Caco-2 (cell line): ENCODE results near the gene PRR13. TPM values are rescaled to one million over a fixed set of nuclear protein-coding genes. Genes with fewer than 3 reads are reported as not detected.
"Not testable (repeated sequence)": the region's sequence is repeated elsewhere in the genome, so short reads cannot be mapped to it uniquely, and the experiment has no call there.

Source experiments
- BruUV-seq: library from RNA; stranded (reverse); fragments of 400-500 nt; replicated peaks from 2 replicates; lab custom pipeline; 2021; lab: Mats Ljungman, UMichigan
- CTCF ChIA-PET: fragments of 300-600 bp; sonication (Branson Sonifier 250); formaldehyde crosslinking; loops from one replicate; lab custom pipeline; 2022; ENCODE audit warnings: antibody characterized with exemption; lab: Charles Lee
- POLR2A ChIA-PET: fragments of 300-600 bp; sonication (Branson Sonifier 250); formaldehyde crosslinking; loops from one replicate; lab custom pipeline; 2022; ENCODE audit warnings: antibody characterized with exemption; lab: Charles Lee
- DNase-seq, 2 experiments: peaks; one replicate each; pipeline versions ENCODE4 v3.0.0 to v3.0.0-alpha.2; 2020 to 2022
- H3K27me3 ChIP-seq: replicated peaks from 2 replicates; pipeline ENCODE4 v1.6.0; 2011; ENCODE audit warnings: low read length; ENCODE audit not compliant: control insufficient read depth, insufficient read depth
- H3K36me3 ChIP-seq: 2 replicates; pipeline ENCODE4 v1.5.1; 2011; ENCODE audit warnings: low read length; ENCODE audit not compliant: control insufficient read depth, insufficient read depth
- H3K4me1 ChIP-seq: fragments of 250-450 bp; sonication (Bioruptor Pico); 2 replicates; pipeline ENCODE4 v1.5.1; 2020; ENCODE audit warnings: mild to moderate bottlenecking
- H3K4me3 ChIP-seq: 2 replicates; pipeline ENCODE4 v1.5.1; 2011; ENCODE audit warnings: low read depth, mild to moderate bottlenecking, control low read depth, low read length
- H3K9me3 ChIP-seq: fragments of 250-450 bp; sonication (Bioruptor Pico); 2 replicates; pipeline ENCODE4 v1.5.1; 2020; ENCODE audit warnings: mild to moderate bottlenecking, moderate library complexity
- H3K27ac Mint-ChIP-seq: one replicate; pipeline ENCODE4 v1.8.0; 2022; ENCODE audit warnings: mixed read lengths; ENCODE audit not compliant: unreplicated experiment
- H3K27me3 Mint-ChIP-seq: one replicate; pipeline ENCODE4 v1.8.0; 2022; ENCODE audit warnings: mixed read lengths; ENCODE audit not compliant: insufficient read depth, unreplicated experiment
- H3K36me3 Mint-ChIP-seq: one replicate; pipeline ENCODE4 v1.8.0; 2022; ENCODE audit warnings: mild to moderate bottlenecking, mixed read lengths; ENCODE audit not compliant: insufficient read depth, unreplicated experiment
- H3K4me1 Mint-ChIP-seq: one replicate; pipeline ENCODE4 v1.8.0; 2022; ENCODE audit warnings: low read depth, mixed read lengths; ENCODE audit not compliant: unreplicated experiment
- H3K4me3 Mint-ChIP-seq: one replicate; pipeline ENCODE4 v1.8.0; 2022; ENCODE audit warnings: mild to moderate bottlenecking, moderate library complexity, mixed read lengths; ENCODE audit not compliant: unreplicated experiment
- H3K9me3 Mint-ChIP-seq: one replicate; pipeline ENCODE4 v1.8.0; 2022; ENCODE audit warnings: mixed read lengths; ENCODE audit not compliant: unreplicated experiment
- CTCF ChIP-seq, 2 experiments: fragments of 200-600 bp in 1 of 2; IDR thresholded peaks; 1 replicate in 1 of 2; 2 replicates in 1 of 2; pipeline versions ENCODE4 v1.5.1 to v1.8.0; 2011 to 2022; ENCODE audit warnings: antibody characterized with exemption in 1 of 2, control low read depth in 1 of 2, inconsistent platforms in 1 of 2, low read depth in 1 of 2, low read length in 1 of 2, mild to moderate bottlenecking in 1 of 2, moderate library complexity in 1 of 2; ENCODE audit not compliant: insufficient read depth in 1 of 2, severe bottlenecking in 1 of 2, unreplicated experiment in 1 of 2
- intact Hi-C: fragments of 100-400 bp; cut with micrococcal nuclease; formaldehyde crosslinking; loops from one replicate; pipeline ENCODE4 v1.10.0; 2022; ENCODE audit not compliant: unreplicated experiment
- total RNA-seq: library from RNA; stranded (reverse); gene quantifications from 2 replicates; pipeline ENCODE4 v1.2.3, GENCODE V29; 2022

Gene PRR13
- total RNA-seq, 1 experiment from 2014 or later: 400 TPM

- intact Hi-C loops: no loop called here
- ChIA-PET CTCF (interaction anchor here (0.6 to 1.5 kb wide), 5 partner anchors 66 to 651 kb away, joined by 4 to 6 read pairs (median 5); partner anchors contain the start of gene AAAS), POLR2A (interaction anchor here (0.5 to 0.7 kb wide), 2 partner anchors 55 to 275 kb away, joined by 3 to 5 read pairs; no protein-coding TSS in a partner anchor)
- DNase-seq: no peak
- TF ChIP-seq CTCF (IDR thresholded peaks at IDR 0.05; ENCODE audit: insufficient read depth in 1 of 2, low read depth in 1 of 2, low read length in 1 of 2, severe bottlenecking in 1 of 2, unreplicated experiment in 1 of 2): no peak
- Histone ChIP-seq H3K9me3 (no peaks in the 10 kb centered on the region), H3K4me1 (peaks cover 12% of the 10 kb centered on the region), H3K27me3 (no peaks in the 10 kb centered on the region), H3K36me3 (no peaks in the 10 kb centered on the region), H3K4me3 (no peak overlapping the region)
- no peak overlapping the region for H3K4me3 Mint-ChIP-seq
- no TSS peak for BruUV-seq
- H3K36me3 Mint-ChIP-seq: peaks cover 5% of the 10 kb centered on the region
- no peaks in the 10 kb centered on the region for H3K9me3 Mint-ChIP-seq
- no peaks in the 10 kb centered on the region for H3K27me3 Mint-ChIP-seq
- H3K27ac Mint-ChIP-seq: no peak overlapping the region
- peaks cover 22% of the 10 kb centered on the region for H3K4me1 Mint-ChIP-seq
These were observed 23.3 kb upstream of the PRR13 start for GRCh38 chr12:53418221-53418620.

DNA sequence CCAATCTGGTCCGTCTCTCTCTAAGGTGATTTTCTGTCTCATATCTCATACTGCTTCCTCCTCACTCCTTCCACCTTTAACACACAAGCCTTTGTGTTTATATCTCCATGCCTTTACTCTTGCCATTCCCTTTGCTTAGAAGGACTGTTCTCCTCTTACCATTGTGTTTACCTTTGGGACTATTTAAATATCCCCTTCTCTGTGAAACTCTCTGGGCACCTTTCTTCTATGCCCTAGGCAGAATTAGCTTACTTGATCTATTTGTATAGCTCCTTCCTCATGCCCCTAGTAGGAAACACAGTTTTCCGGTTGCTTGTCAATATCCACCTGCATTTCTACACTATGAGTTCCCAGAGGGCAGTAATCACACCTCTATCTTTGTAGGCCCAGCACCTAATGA is 21.8 kb upstream of the PRR13 start:
- Mint-ChIP-seq H3K4me1 (peaks cover 22% of the 10 kb centered on the region), H3K4me3 (no peak overlapping the region), H3K36me3 (peaks cover 5% of the 10 kb centered on the region), H3K27me3 (no peaks in the 10 kb centered on the region), H3K27ac (no peak overlapping the region), H3K9me3 (no peaks in the 10 kb centered on the region)
- H3K4me1 ChIP-seq: peaks cover 14% of the 10 kb centered on the region
- TF ChIP-seq CTCF (IDR thresholded peaks at IDR 0.05; ENCODE audit: insufficient read depth in 1 of 2, low read depth in 1 of 2, low read length in 1 of 2, severe bottlenecking in 1 of 2, unreplicated experiment in 1 of 2): no peak
- no peak overlapping the region for H3K4me3 ChIP-seq
- intact Hi-C loops: no loop called here
- POLR2A ChIA-PET: interaction anchor here (0.7 kb wide), 1 partner anchor 36 kb away, joined by 6 read pairs; no protein-coding TSS in a partner anchor
- DNase-seq: no peak
- H3K27me3 ChIP-seq: no peaks in the 10 kb centered on the region
- H3K9me3 ChIP-seq: no peaks in the 10 kb centered on the region
- BruUV-seq: no TSS peak
- no peaks in the 10 kb centered on the region for H3K36me3 ChIP-seq
- CTCF ChIA-PET: interaction anchor here (0.7 to 3.0 kb wide), 2 partner anchors 40 to 98 kb away, joined by 3 to 29 read pairs; partner anchors contain the start of genes AAAS and SP1

- H3K4me1 ChIP-seq: peaks cover 15% of the 10 kb centered on the region
- H3K27me3 Mint-ChIP-seq, H3K4me3 ChIP-seq, H3K9me3 ChIP-seq, H3K36me3 Mint-ChIP-seq, H3K9me3 Mint-ChIP-seq, H3K36me3 ChIP-seq, H3K4me3 Mint-ChIP-seq, BruUV-seq, POLR2A ChIA-PET, DNase-seq, intact Hi-C loops, H3K27me3 ChIP-seq, H3K27ac Mint-ChIP-seq: not testable (repeated sequence)
- CTCF ChIA-PET: interaction anchor here (0.6 to 3.7 kb wide), 8 partner anchors 10 to 101 kb away, joined by 3 to 94 read pairs (median 14); partner anchors contain the start of genes AAAS, NPFF, PRR13 and SP1
- H3K4me1 Mint-ChIP-seq: peaks cover 28% of the 10 kb centered on the region
These were observed 19.3 kb upstream of the PRR13 start for GRCh38 chr12:53422247-53422646.
